Right lobe of liver (tissue), 5 donors: ENCODE measurements around the gene NPIPB5. TPM values are rescaled to one million over a fixed set of nuclear protein-coding genes. Genes with fewer than 3 reads are reported as not detected.

Experiments
- small RNA-seq, 2 experiments: library from RNA; depleted of rRNA; stranded (forward); fragments of <200 nt; gene quantifications; one replicate each; pipeline ENCODE3, GENCODE V24; 2016
- total RNA-seq, 6 experiments: library from RNA; depleted of rRNA in 2 of 6; stranded (reverse); fragments of >200 nt in 2 of 6; fragmentation: NEBNext Ultra II Directional in 3 of 6; extraction: Animal tissue kit (Norgen Biotek cat#: 25700) in 3 of 6; gene quantifications; one replicate each; pipeline versions ENCODE4 v1.1.0 to v1.2.4, GENCODE V29; 2016 to 2023
- donor health status: DM: no; HTN: no; CAD: no.
- donor health status: DM: no; HTN: no; CAD: no.
- donor health status: DM: no; HTN: yes; CAD: no.
- donor health status: DM: no; HTN: yes; CAD: no.

NPIPB5 gene
- total RNA-seq, 6 experiments from 2014 or later: 35.5 to 121 (median 64.7) TPM

Small RNA genes lying within 50 kb of the gene (small RNA-seq; reads per million reads assigned to genes)
- 0 reads per million in 2 experiments for gene AC106788.1

Other genes starting within 250 kb of the NPIPB5 start
- 10 to 100 TPM; 15.8 to 35.7 (median 26.9) TPM for gene POLR3E, start 213.5 kb upstream of the NPIPB5 start, total RNA-seq
- gene CDR2, start 136.3 kb upstream of the NPIPB5 start, total RNA-seq: 10 to 100 TPM in 5 of 6 experiments, 1 to 10 TPM in 1; 8.2 to 16.8 (median 14.2) TPM